Dedifferentiated amniotic fluid mesenchymal stem cell (primary cell): ENCODE measurements around the gene BARX2.

Source experiments
- DNase-seq: peaks from one replicate; pipeline ENCODE4 v3.0.0-alpha.2; 2016; ENCODE audit errors: extremely low spot score

BARX2 gene

GRCh38 chr11:129402206-129403171, 26.8 kb downstream of the BARX2 start:
- no peak for DNase-seq

GRCh38 chr11:129404731-129405130, 29.1 kb downstream of the BARX2 start:
- DNase-seq: no peak

GRCh38 chr11:129408865-129409444, 33.3 kb downstream of the BARX2 start:
- DNase-seq: no peak

- DNase-seq: no peak
Observed at GRCh38 chr11:129410395-129410960, 34.8 kb downstream of the BARX2 start.

GRCh38 chr11:129412494-129412893, 36.8 kb downstream of the BARX2 start:
- no peak for DNase-seq

- DNase-seq: no peak
Observed at GRCh38 chr11:129414144-129414872, 38.7 kb downstream of the BARX2 start.

GRCh38 chr11:129416080-129416820, 40.6 kb downstream of the BARX2 start:
- DNase-seq: no peak

GRCh38 chr11:129417458-129417857, 41.8 kb downstream of the BARX2 start:
- no peak for DNase-seq

- no peak for DNase-seq
Observed at GRCh38 chr11:129418039-129418438, 42.4 kb downstream of the BARX2 start.

- no peak for DNase-seq
Observed at GRCh38 chr11:129419386-129419785, 43.7 kb downstream of the BARX2 start.

GRCh38 chr11:129423426-129423825, 47.8 kb downstream of the BARX2 start:
- no peak for DNase-seq

GRCh38 chr11:129425214-129425613, 49.6 kb downstream of the BARX2 start:
- DNase-seq: no peak

- DNase-seq: no peak
Observed at GRCh38 chr11:129426038-129426437, 50.4 kb downstream of the BARX2 start.

GRCh38 chr11:129426776-129427175, 51.1 kb downstream of the BARX2 start:
- DNase-seq: no peak

GRCh38 chr11:129427376-129427775, 51.7 kb downstream of the BARX2 start:
- no peak for DNase-seq

- DNase-seq: no peak
Observed at GRCh38 chr11:129427816-129428406, 52.3 kb downstream of the BARX2 start.

GRCh38 chr11:129428557-129428956, 52.9 kb downstream of the BARX2 start:
- no peak for DNase-seq

GRCh38 chr11:129434641-129435498, 59.2 kb downstream of the BARX2 start:
- DNase-seq: no peak

- DNase-seq: no peak
Observed at GRCh38 chr11:129435499-129436245, 60.0 kb downstream of the BARX2 start.
